A673 (cell line): ENCODE results near the gene OXSM. TPM values are rescaled to one million over a fixed set of nuclear protein-coding genes. Genes with fewer than 3 reads are reported as not detected.

Source experiments
- Bru-seq: library from RNA; stranded (reverse); fragments of 400-500 nt; gene quantifications from one replicate; lab custom pipeline; 2021; lab: Mats Ljungman, UMichigan
- BruChase-seq, 2 experiments: library from RNA; stranded (reverse); fragments of 400-500 nt; gene quantifications; one replicate each; lab custom pipeline; 2021; lab: Mats Ljungman, UMichigan
- BruUV-seq: library from RNA; stranded (reverse); fragments of 400-500 nt; replicated peaks from 2 replicates; lab custom pipeline; 2021; lab: Mats Ljungman, UMichigan
- CTCF ChIA-PET: fragments of 300-600 bp; sonication (Branson Sonifier 250); formaldehyde crosslinking; loops from one replicate; lab custom pipeline; 2022; ENCODE audit warnings: antibody characterized with exemption; lab: Charles Lee
- POLR2A ChIA-PET: fragments of 300-600 bp; sonication (Branson Sonifier 250); formaldehyde crosslinking; loops from one replicate; lab custom pipeline; 2022; ENCODE audit warnings: antibody characterized with exemption; ENCODE audit not compliant: low non-redundant PET; lab: Charles Lee
- DNase-seq: peaks from one replicate; pipeline ENCODE4 v3.0.0-alpha.2; 2015; ENCODE audit warnings: low spot score
- H3K27ac ChIP-seq: fragments of 200-600 bp; sonication (generic); 2 replicates; pipeline ENCODE4 v1.5.1; 2016; ENCODE audit warnings: mixed run types, low read depth, mild to moderate bottlenecking, mixed read lengths, antibody characterized with exemption, low read length; ENCODE audit not compliant: poor library complexity, severe bottlenecking
- H3K27me3 ChIP-seq: fragments of 200-600 bp; sonication (generic); replicated peaks from 2 replicates; pipeline ENCODE4 v1.6.1; 2017; ENCODE audit warnings: mixed run types, low read depth, mild to moderate bottlenecking, mixed read lengths, antibody characterized with exemption, low read length; ENCODE audit not compliant: insufficient read depth, poor library complexity
- H3K36me3 ChIP-seq: fragments of 200-600 bp; sonication (generic); 2 replicates; pipeline ENCODE4 v1.6.1; 2016; ENCODE audit warnings: mixed run types, mild to moderate bottlenecking, mixed read lengths, antibody characterized with exemption, low read length; ENCODE audit not compliant: insufficient read depth, poor library complexity, severe bottlenecking
- H3K4me1 ChIP-seq: fragments of 200-600 bp; sonication (generic); 2 replicates; pipeline ENCODE4 v1.6.1; 2017; ENCODE audit warnings: mixed run types, mild to moderate bottlenecking, mixed read lengths, antibody characterized with exemption, low read length; ENCODE audit not compliant: insufficient read depth, poor library complexity, severe bottlenecking
- H3K4me3 ChIP-seq: fragments of 200-600 bp; sonication (generic); 2 replicates; pipeline ENCODE4 v1.5.1; 2016; ENCODE audit warnings: low read depth, mixed run types, mild to moderate bottlenecking, mixed read lengths, low read length; ENCODE audit not compliant: poor library complexity, severe bottlenecking
- H3K9me3 ChIP-seq: fragments of 200-600 bp; sonication (generic); 2 replicates; pipeline ENCODE4 v1.6.1; 2016; ENCODE audit warnings: mixed run types, low read depth, mild to moderate bottlenecking, mixed read lengths, antibody characterized with exemption, low read length; ENCODE audit not compliant: poor library complexity, severe bottlenecking
- CTCF ChIP-seq: fragments of 300-800, 200-600 bp; sonication (generic); conservative IDR thresholded peaks from 2 replicates; pipeline ENCODE4 v1.5.1; 2017; ENCODE audit warnings: low read depth, mild to moderate bottlenecking, antibody characterized with exemption, low read length, moderate library complexity, mixed read lengths
- EZH2 ChIP-seq: fragments of 200-600 bp; sonication (generic); IDR thresholded peaks from 2 replicates; pipeline ENCODE4 v1.6.1; 2017; ENCODE audit warnings: borderline replicate concordance, low read depth, mild to moderate bottlenecking, mixed read lengths, antibody characterized with exemption, low read length; ENCODE audit not compliant: poor library complexity, severe bottlenecking
- intact Hi-C: fragments of 100-400 bp; cut with micrococcal nuclease; formaldehyde crosslinking; loops from one replicate; pipeline ENCODE4 v1.10.0; 2022; ENCODE audit not compliant: unreplicated experiment
- long read RNA-seq: library from polyadenylated mRNA; stranded (forward); transcript quantifications from one replicate; pipeline ENCODE4 v2.0.0, GENCODE V29; 2022
- total RNA-seq: library from RNA; stranded (reverse); gene quantifications from 2 replicates; pipeline ENCODE4 v1.2.3, GENCODE V29; 2021

The OXSM gene
- total RNA-seq (7.6 and 8.7 TPM in 2 replicates), Bru-seq, nascent RNA (percentile 68 among the genes with signal in this experiment), BruChase-seq, experiment 1, labeled RNA remaining after a 2-hour chase (percentile 69 among the genes with signal in this experiment), BruChase-seq, experiment 2, labeled RNA remaining after a 6-hour chase (percentile 50 among the genes with signal in this experiment)
- long read RNA-seq, transcript OXSM-201 (3 exons, 1,519 nt) = major isoform, 17 of 23 reads
- long read RNA-seq, partial matches to known transcripts = 2 of 23 reads
- long read RNA-seq, other reads (novel, unspliced or antisense) = 3 of 23 reads

DNA sequence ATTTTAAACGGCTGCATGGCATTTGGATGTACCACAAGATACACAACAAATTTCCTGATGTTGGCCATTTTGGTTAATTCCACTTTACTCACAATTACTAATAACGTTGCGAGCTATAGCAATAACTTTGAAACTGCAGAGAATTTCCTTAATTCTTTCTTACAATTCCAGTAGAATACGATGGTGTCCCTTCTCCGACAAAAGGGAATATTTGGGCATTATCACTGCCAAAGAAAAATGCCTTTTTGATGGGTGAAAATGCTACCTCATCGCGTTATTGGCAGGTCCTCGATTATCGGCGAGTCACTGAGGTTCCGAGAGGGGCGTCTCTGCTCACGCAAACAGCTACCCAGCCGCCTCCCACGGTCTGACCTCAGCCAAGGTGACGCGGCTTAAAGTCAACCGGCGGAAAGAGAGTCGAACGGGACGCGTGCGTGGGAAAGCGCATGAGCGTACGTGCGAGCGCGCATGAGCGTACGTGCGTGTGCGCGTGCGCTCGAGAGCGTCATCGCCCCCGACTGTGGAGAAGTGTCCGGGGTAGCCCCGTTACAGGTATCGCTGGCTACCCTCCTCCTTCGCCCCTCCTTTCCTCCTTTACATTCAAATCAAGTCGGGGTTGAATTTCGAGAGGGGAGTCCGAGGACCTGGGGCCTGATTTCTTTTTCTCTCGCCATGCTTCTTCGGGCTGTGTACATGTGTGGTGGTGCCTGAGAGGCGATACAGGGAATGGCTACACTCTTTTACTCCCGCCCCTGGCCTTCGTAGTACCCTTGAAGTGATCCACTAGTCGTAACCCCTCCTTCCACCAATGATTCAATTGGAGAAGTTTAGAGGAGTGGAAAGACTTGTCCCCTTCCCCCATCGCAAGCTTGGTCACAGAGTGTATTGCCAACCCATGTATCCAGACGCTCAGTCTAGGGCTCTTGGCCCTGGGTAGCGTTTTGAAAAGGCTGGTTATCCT, at the start of gene OXSM:
Gene OXSM, plus strand, starts transcription at position 495 of the 961 bp plus-strand sequence. CDS start 931 bp downstream, outside the sequence.
- BruUV-seq = no TSS peak
- Histone ChIP-seq H3K27me3 (no peaks in the 10 kb centered on the region), H3K27ac (peak within 1 kb of the TSS; percentile 71), H3K36me3 (no peaks in the 10 kb centered on the region), H3K4me1 (peaks cover 4% of the 10 kb centered on the region), H3K9me3 (no peaks in the 10 kb centered on the region), H3K4me3 (peak within 1 kb of the TSS; percentile 72)
- TF ChIP-seq CTCF (no peak), EZH2 (no peak)
- ChIA-PET CTCF (no interaction called here), POLR2A (no interaction called here)
- intact Hi-C loops = no loop called here
- peak; percentile 93 for DNase-seq

DNA sequence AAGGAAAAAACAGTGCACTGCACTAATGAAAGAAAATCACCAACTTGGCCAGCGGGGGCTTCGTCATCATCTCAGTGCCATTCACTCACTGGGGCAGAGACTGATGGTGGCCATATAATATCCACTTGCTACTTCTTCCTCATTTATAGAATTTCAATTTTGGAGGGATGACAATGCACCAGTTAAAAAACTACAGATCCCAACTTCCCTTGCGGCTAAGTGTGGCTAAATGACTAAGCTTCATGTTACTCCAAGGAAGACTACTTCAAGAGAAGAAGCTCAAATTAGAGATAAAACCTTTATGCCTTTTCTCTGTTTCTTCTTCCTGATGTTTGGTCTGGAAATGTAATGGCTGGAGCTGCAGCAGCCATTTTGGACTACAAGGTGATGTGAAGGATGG, 45.4 kb upstream of the OXSM start:
- Histone ChIP-seq H3K27me3 (no peaks in the 10 kb centered on the region), H3K9me3 (no peaks in the 10 kb centered on the region), H3K27ac (no peak overlapping the region), H3K36me3 (peaks cover 4% of the 10 kb centered on the region), H3K4me3 (no peak overlapping the region), H3K4me1 (no peaks in the 10 kb centered on the region)
- ChIA-PET CTCF (no interaction called here), POLR2A (no interaction called here)
- BruUV-seq = no TSS peak
- intact Hi-C loops = no loop called here
- no peak for DNase-seq
- TF ChIP-seq CTCF = no peak
- TF ChIP-seq EZH2 = no peak

DNA sequence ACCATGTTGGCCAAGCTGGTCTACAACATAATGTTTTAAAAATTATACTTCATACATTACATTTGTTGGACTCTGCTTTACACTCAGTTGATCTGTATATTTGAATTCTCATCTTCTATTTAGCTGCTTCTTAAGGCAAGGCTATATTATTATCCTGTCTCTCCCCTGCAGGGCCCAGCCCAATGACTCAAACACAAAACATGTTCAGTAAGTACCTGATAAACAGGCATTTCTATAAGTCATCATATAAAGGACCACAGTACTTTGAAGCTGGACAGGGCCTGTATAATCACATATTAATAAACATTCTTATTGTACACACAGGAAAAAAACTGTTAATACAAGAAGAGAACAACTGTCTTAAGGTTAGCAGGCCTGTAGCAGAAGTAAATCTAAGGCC, 42.9 kb upstream of the OXSM start:
- TF ChIP-seq EZH2 (no peak), CTCF (no peak)
- DNase-seq = no peak

More for the DNA sequence above, 42.9 kb upstream of the OXSM start:
- no TSS peak for BruUV-seq
- intact Hi-C loops = no loop called here
- Histone ChIP-seq H3K36me3 (peaks cover 16% of the 10 kb centered on the region), H3K27me3 (no peaks in the 10 kb centered on the region), H3K4me1 (no peaks in the 10 kb centered on the region), H3K9me3 (no peaks in the 10 kb centered on the region), H3K27ac (no peak overlapping the region), H3K4me3 (no peak overlapping the region)
- ChIA-PET POLR2A (no interaction called here), CTCF (no interaction called here)
